ENCODE results near the gene RIMS4. TPM values are rescaled to one million over a fixed set of nuclear protein-coding genes. Genes with fewer than 3 reads are reported as not detected.
A peak's percentile ranks its signal among the peaks of the same experiment; 100 is the strongest.

RIMS4 gene
- total and polyA plus RNA-seq, 2 of the 13 experiments (the other 11 are each of a cell fraction or from before 2014, with no cell fraction given): 0.01 to 0.07 TPM

DNA sequence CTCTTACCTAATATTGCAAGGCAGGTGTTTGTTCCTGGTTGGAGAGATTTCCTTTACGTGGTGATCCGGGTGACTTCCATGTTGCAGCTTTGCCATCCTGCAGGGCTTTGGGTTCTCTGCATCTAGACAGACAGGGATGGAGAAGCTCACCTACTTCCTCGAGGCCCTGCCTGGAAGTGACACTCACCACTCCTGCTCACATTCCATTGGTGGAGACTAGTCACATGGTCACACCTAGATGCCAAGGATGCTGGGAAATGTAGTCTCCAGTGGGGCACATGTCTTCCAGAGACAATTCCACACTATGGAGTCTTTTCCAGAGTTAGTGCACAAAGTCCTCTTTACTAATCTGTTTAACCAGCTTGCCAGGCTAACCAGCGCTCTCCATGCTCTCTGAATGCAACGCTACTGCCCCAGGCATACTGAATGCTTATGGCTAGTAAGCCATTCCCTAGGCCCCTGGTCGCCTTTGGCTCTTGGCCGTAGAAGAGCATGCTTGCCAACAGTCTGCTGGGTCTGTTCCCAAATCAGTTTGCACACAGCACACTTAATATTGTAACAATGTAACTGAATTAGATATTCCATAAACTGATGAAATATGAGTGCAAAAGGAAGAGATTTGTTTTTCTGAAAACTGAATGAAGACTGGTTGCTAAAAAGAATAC, 71.4 kb downstream of the RIMS4 start:
- Histone ChIP-seq H3K4me3 (replicated peaks in 1 of 3; ENCODE audit: insufficient read depth in 1 of 3, low read depth in 2 of 3, low read length in 3 of 3) (no peak overlapping the region), H3K79me2 (ENCODE audit: insufficient read depth, low read length) (no peaks in the 10 kb centered on the region), H3K9ac (ENCODE audit: insufficient read depth, low read depth, low read length) (no peak overlapping the region), H3K27me3 (ENCODE audit: control insufficient read depth in 1 of 2, insufficient read depth in 2 of 2, low read length in 2 of 2) (peaks cover 3 to 20% of the 10 kb centered on the region in 2 experiments; a peak in 3 of 5 replicates), H3K36me3 (replicated peaks in 1 of 2; ENCODE audit: control insufficient read depth in 1 of 2, insufficient read depth in 2 of 2, low read length in 2 of 2) (no peaks in the 10 kb centered on the region), H2AFZ (ENCODE audit: low read length) (no peak overlapping the region), H3K4me2 (ENCODE audit: low read depth, low read length) (no peak overlapping the region; the same call in 1 of the 2 replicates), H3K9me3 (ENCODE audit: low read length) (peaks cover 8% of the 10 kb centered on the region), H3K27ac (ENCODE audit: extremely low read length, insufficient read depth, low read length) (no peak overlapping the region), H4K20me1 (ENCODE audit: insufficient read depth, low read length) (no peaks in the 10 kb centered on the region), H3K4me1 (ENCODE audit: insufficient read depth, low read length) (peaks cover 14% of the 10 kb centered on the region)
- intact Hi-C loops (cut with micrococcal nuclease; ENCODE audit: unreplicated experiment) (no loop called here), in situ Hi-C loops (cut with HindIII; ENCODE audit: extremely low pct_ligation_motif_present, low pct_unique_long_range_greater_than_20kb) (no loop called here)
- peak; percentile 92 for FAIRE-seq
- ATAC-seq: peak; percentile 73
- BruUV-seq (replicated peaks): no TSS peak
- peak; percentile 89 for DNase-seq (ENCODE audit: low spot score)
- CTCF ChIA-PET (ENCODE audit: low intra/inter-chr PET ratio, low total read pairs): no interaction called here
- POLR2A ChIA-PET: interaction anchor here (0.9 kb wide), 1 partner anchor 171 kb away, joined by 3 read pairs; the partner anchor contains the start of gene PABPC1L
- 50% methylated on average over 7 of the region's 7 CpGs for WGBS (ENCODE audit: low lambda C conversion rate)
- TF ChIP-seq YEATS4 (CRISPR knock-in tag; IDR thresholded peaks at IDR 0.05; ENCODE audit: borderline replicate concordance) (no peak), ZNF468 (CRISPR knock-in tag; IDR thresholded peaks at IDR 0.05) (no peak), ZNF180 (CRISPR knock-in tag; IDR thresholded peaks at IDR 0.05; ENCODE audit: borderline replicate concordance, low read depth) (no peak), XBP1 (CRISPR knock-in tag; IDR thresholded peaks at IDR 0.05) (no peak), ZNF883 (CRISPR knock-in tag; IDR thresholded peaks at IDR 0.05; ENCODE audit: not compliant biosample characterization) (no peak), HOXA9 (CRISPR knock-in tag; IDR thresholded peaks at IDR 0.05; ENCODE audit: borderline replicate concordance) (no peak), ETV5 (CRISPR knock-in tag; IDR thresholded peaks at IDR 0.05; ENCODE audit: borderline replicate concordance) (0 out of 2 replicates have a peak, but pooled peaks have one; percentile 22), ZNF253 (CRISPR knock-in tag; IDR thresholded peaks at IDR 0.05; ENCODE audit: borderline replicate concordance) (no peak), ZNF33A (CRISPR knock-in tag; IDR thresholded peaks at IDR 0.05; ENCODE audit: borderline replicate concordance) (no peak), ZNF143 (CRISPR knock-in tag; IDR thresholded peaks at IDR 0.05) (peak; percentile 97), NKX3-1 (CRISPR knock-in tag; IDR thresholded peaks at IDR 0.05) (no peak), SMYD3 (CRISPR knock-in tag; IDR thresholded peaks at IDR 0.05) (no peak), ZNF430 (CRISPR knock-in tag; IDR thresholded peaks at IDR 0.05) (no peak), HOXA5 (CRISPR knock-in tag; IDR thresholded peaks at IDR 0.05) (no peak)
- TF ChIP-seq, protein P1, sequence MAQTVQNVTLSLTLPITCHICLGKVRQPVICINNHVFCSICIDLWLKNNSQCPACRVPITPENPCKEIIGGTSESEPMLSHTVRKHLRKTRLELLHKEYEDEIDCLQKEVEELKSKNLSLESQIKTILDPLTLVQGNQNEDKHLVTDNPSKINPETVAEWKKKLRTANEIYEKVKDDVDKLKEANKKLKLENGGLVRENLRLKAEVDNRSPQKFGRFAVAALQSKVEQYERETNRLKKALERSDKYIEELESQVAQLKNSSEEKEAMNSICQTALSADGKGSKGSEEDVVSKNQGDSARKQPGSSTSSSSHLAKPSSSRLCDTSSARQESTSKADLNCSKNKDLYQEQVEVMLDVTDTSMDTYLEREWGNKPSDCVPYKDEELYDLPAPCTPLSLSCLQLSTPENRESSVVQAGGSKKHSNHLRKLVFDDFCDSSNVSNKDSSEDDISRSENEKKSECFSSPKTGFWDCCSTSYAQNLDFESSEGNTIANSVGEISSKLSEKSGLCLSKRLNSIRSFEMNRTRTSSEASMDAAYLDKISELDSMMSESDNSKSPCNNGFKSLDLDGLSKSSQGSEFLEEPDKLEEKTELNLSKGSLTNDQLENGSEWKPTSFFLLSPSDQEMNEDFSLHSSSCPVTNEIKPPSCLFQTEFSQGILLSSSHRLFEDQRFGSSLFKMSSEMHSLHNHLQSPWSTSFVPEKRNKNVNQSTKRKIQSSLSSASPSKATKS (CRISPR knock-in tag; IDR thresholded peaks at IDR 0.05): no peak
- TF ChIP-seq, protein P2, sequence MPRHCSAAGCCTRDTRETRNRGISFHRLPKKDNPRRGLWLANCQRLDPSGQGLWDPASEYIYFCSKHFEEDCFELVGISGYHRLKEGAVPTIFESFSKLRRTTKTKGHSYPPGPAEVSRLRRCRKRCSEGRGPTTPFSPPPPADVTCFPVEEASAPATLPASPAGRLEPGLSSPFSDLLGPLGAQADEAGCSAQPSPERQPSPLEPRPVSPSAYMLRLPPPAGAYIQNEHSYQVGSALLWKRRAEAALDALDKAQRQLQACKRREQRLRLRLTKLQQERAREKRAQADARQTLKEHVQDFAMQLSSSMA (CRISPR knock-in tag; IDR thresholded peaks at IDR 0.05): no peak
- TF ChIP-seq, protein P3, sequence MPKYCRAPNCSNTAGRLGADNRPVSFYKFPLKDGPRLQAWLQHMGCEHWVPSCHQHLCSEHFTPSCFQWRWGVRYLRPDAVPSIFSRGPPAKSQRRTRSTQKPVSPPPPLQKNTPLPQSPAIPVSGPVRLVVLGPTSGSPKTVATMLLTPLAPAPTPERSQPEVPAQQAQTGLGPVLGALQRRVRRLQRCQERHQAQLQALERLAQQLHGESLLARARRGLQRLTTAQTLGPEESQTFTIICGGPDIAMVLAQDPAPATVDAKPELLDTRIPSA (CRISPR knock-in tag; IDR thresholded peaks at IDR 0.05; ENCODE audit: borderline replicate concordance): no peak
